OCI-LY7 (cell line): Measurements from ENCODE around the gene FBXO4. TPM values are rescaled to one million over a fixed set of nuclear protein-coding genes. Genes with fewer than 3 reads are reported as not detected.

Source experiments
- BruUV-seq: library from RNA; stranded (reverse); fragments of 400-500 nt; replicated peaks from 2 replicates; lab custom pipeline; 2021; lab: Mats Ljungman, UMichigan
- CTCF ChIA-PET: fragments of 300-600 bp; sonication (Branson Sonifier 250); formaldehyde crosslinking; loops from one replicate; lab custom pipeline; 2022; ENCODE audit warnings: antibody characterized with exemption; ENCODE audit not compliant: unreplicated experiment; lab: Charles Lee
- POLR2A ChIA-PET: fragments of 300-600 bp; sonication (Branson Sonifier 250); formaldehyde crosslinking; loops from one replicate; lab custom pipeline; 2022; ENCODE audit warnings: antibody characterized with exemption; lab: Charles Lee
- DNase-seq: peaks from one replicate; pipeline ENCODE4 v3.0.0-alpha.2; 2015; ENCODE audit warnings: low spot score
- H2AFZ ChIP-seq: fragments of 200-600 bp; sonication (generic), shearing (Covaris generic); 2 replicates; pipeline ENCODE4 v1.6.1; 2014; ENCODE audit warnings: mild to moderate bottlenecking, antibody characterized with exemption, low read length, moderate library complexity
- H3K27ac ChIP-seq: fragments of 200-600 bp; sonication (generic); 2 replicates; pipeline ENCODE4 v1.5.1; 2014; ENCODE audit warnings: mixed run types, low read depth, mild to moderate bottlenecking, moderate library complexity, low read length, inconsistent platforms; ENCODE audit not compliant: poor library complexity, severe bottlenecking
- H3K36me3 ChIP-seq: fragments of 200-600 bp; sonication (generic); 2 replicates; pipeline ENCODE4 v1.6.1; 2014; ENCODE audit warnings: mild to moderate bottlenecking, antibody characterized with exemption, low read length, moderate library complexity, mixed read lengths; ENCODE audit not compliant: insufficient read depth
- H3K4me1 ChIP-seq: fragments of 200-600 bp; sonication (generic); 2 replicates; pipeline ENCODE4 v1.5.1; 2014; ENCODE audit warnings: mild to moderate bottlenecking, low read length; ENCODE audit not compliant: insufficient read depth, poor library complexity, severe bottlenecking
- H3K4me2 ChIP-seq: fragments of 200-600 bp; sonication (generic); 2 replicates; pipeline ENCODE4 v1.6.1; 2014; ENCODE audit warnings: mild to moderate bottlenecking, low read length
- H3K4me3 ChIP-seq: fragments of 200-600 bp; sonication (generic); 2 replicates; pipeline ENCODE4 v1.5.1; 2014; ENCODE audit warnings: mild to moderate bottlenecking, low read depth, low read length; ENCODE audit not compliant: poor library complexity, severe bottlenecking
- H3K79me2 ChIP-seq: fragments of 200-600 bp; sonication (generic); 2 replicates; pipeline ENCODE4 v1.6.1; 2016; ENCODE audit warnings: low read depth, mild to moderate bottlenecking, low read length, moderate library complexity, mixed read lengths; ENCODE audit not compliant: insufficient read depth
- H3K9me2 ChIP-seq: fragments of 200-600 bp; sonication (generic); 2 replicates; pipeline ENCODE4 v1.6.1; 2016; ENCODE audit warnings: mild to moderate bottlenecking, low read length, mixed read lengths; ENCODE audit not compliant: insufficient read depth
- H3K9me3 ChIP-seq: fragments of 200-600 bp; sonication (generic); 2 replicates; pipeline ENCODE4 v1.6.1; 2014; ENCODE audit warnings: mild to moderate bottlenecking, mixed run types, low read length, mixed read lengths
- H4K20me1 ChIP-seq: fragments of 200-600 bp; sonication (generic); 2 replicates; pipeline ENCODE4 v1.6.1; 2014; ENCODE audit warnings: mild to moderate bottlenecking, antibody characterized with exemption, low read length, moderate library complexity, mixed read lengths; ENCODE audit not compliant: insufficient read depth
- EZH2phosphoT487 ChIP-seq: fragments of 200-600 bp; sonication (generic); IDR thresholded peaks from 2 replicates; pipeline ENCODE4 v1.6.1; 2018; ENCODE audit warnings: low read depth, borderline replicate concordance, mild to moderate bottlenecking, mixed run types, antibody characterized with exemption, low read length, moderate library complexity, mixed read lengths
- intact Hi-C: fragments of 100-400 bp; cut with micrococcal nuclease; formaldehyde crosslinking; loops from one replicate; pipeline ENCODE4 v1.10.0; 2022; ENCODE audit not compliant: unreplicated experiment
- total RNA-seq, 2 experiments: library from RNA; depleted of rRNA in 1 of 2; stranded (reverse); fragments of >200 nt in 1 of 2; shearing (Covaris generic) in 1 of 2; gene quantifications; 2 replicates each; pipeline ENCODE4 v1.2.3, GENCODE V29; 2014 to 2022
- TF ChIP-seq, protein P1 (sequence below): fragments of 200-600 bp; sonication (generic); conservative IDR thresholded peaks from 2 replicates; pipeline ENCODE4 v1.5.1; 2014; ENCODE audit warnings: mild to moderate bottlenecking, antibody characterized with exemption, low read length, moderate library complexity, mixed read lengths

Gene FBXO4
- total RNA-seq, 2 experiments from 2014 or later, result 0.40 TPM; not detected in 1

GRCh38 chr5:41921166-41921565, 3.9 kb upstream of the FBXO4 start:
- Histone ChIP-seq H3K4me2 (no peak overlapping the region), H3K9me2 (no peaks in the 10 kb centered on the region), H3K4me3 (no peak overlapping the region), H3K4me1 (peaks cover 4% of the 10 kb centered on the region), H3K9me3 (no peaks in the 10 kb centered on the region), H4K20me1 (no peaks in the 10 kb centered on the region), H3K36me3 (peaks cover 68% of the 10 kb centered on the region), H2AFZ (no peak overlapping the region), H3K79me2 (no peaks in the 10 kb centered on the region), H3K27ac (no peak overlapping the region)
- CTCF ChIA-PET, result no interaction called here
- POLR2A ChIA-PET, result interaction anchor here (1.3 to 1.6 kb wide), 2 partner anchors 11 to 18 kb away, joined by 3 to 6 read pairs; no protein-coding TSS in a partner anchor
- intact Hi-C loops, result no loop called here
- BruUV-seq, result no TSS peak
- TF ChIP-seq, protein P1, sequence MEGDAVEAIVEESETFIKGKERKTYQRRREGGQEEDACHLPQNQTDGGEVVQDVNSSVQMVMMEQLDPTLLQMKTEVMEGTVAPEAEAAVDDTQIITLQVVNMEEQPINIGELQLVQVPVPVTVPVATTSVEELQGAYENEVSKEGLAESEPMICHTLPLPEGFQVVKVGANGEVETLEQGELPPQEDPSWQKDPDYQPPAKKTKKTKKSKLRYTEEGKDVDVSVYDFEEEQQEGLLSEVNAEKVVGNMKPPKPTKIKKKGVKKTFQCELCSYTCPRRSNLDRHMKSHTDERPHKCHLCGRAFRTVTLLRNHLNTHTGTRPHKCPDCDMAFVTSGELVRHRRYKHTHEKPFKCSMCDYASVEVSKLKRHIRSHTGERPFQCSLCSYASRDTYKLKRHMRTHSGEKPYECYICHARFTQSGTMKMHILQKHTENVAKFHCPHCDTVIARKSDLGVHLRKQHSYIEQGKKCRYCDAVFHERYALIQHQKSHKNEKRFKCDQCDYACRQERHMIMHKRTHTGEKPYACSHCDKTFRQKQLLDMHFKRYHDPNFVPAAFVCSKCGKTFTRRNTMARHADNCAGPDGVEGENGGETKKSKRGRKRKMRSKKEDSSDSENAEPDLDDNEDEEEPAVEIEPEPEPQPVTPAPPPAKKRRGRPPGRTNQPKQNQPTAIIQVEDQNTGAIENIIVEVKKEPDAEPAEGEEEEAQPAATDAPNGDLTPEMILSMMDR, result no peak
- TF ChIP-seq EZH2phosphoT487, result no peak
- DNase-seq, result no peak

- H3K4me3 ChIP-seq, result no peak overlapping the region
- H2AFZ ChIP-seq, result no peak overlapping the region
- DNase-seq, result no peak
- H3K79me2 ChIP-seq, result no peaks in the 10 kb centered on the region
- intact Hi-C loops, result no loop called here
- no peaks in the 10 kb centered on the region for H4K20me1 ChIP-seq
- TF ChIP-seq, protein P1, result no peak
- TF ChIP-seq EZH2phosphoT487, result no peak
- BruUV-seq, result no TSS peak
- no peaks in the 10 kb centered on the region for H3K9me2 ChIP-seq
- H3K9me3 ChIP-seq, result no peaks in the 10 kb centered on the region
- POLR2A ChIA-PET, result no interaction called here
- no peak overlapping the region for H3K27ac ChIP-seq
- CTCF ChIA-PET, result no interaction called here
- H3K4me2 ChIP-seq, result no peak overlapping the region
- H3K4me1 ChIP-seq, result peaks cover 4% of the 10 kb centered on the region
- peaks cover 61% of the 10 kb centered on the region for H3K36me3 ChIP-seq
Measured at GRCh38 chr5:41921874-41922273, 3.2 kb upstream of the FBXO4 start.

DNA sequence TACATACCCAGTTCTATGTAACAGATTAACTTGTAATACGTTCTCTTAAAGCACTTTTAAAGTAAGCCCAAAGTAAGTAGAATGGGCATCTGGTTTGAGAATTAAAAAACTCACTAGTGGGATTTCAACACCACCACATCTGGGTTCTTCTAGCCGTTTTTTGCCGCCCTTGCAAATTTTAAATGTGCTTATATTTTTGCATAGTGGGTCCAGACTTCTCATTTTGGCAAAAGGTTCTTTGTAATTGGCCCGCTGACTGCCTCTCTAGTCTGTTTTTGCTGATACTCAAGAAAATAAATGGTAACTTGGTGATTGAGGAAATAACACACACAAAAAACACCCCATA, 582 bp upstream of the FBXO4 start:
- TF ChIP-seq EZH2phosphoT487, result no peak
- TF ChIP-seq, protein P1, result no peak
- Histone ChIP-seq H2AFZ (no peak overlapping the region), H3K4me1 (peaks cover 4% of the 10 kb centered on the region), H3K9me3 (no peaks in the 10 kb centered on the region), H3K4me2 (peak overlapping the region; percentile 37; the same call in 1 of the 2 replicates), H3K27ac (no peak overlapping the region), H3K79me2 (no peaks in the 10 kb centered on the region), H4K20me1 (no peaks in the 10 kb centered on the region), H3K4me3 (no peak overlapping the region), H3K9me2 (no peaks in the 10 kb centered on the region), H3K36me3 (peaks cover 34% of the 10 kb centered on the region)
- BruUV-seq, result no TSS peak
- intact Hi-C loops, result no loop called here
- POLR2A ChIA-PET, result no interaction called here
- DNase-seq, result no peak
- CTCF ChIA-PET, result no interaction called here
